Measurements from ENCODE around the gene WDR3.

DNA sequence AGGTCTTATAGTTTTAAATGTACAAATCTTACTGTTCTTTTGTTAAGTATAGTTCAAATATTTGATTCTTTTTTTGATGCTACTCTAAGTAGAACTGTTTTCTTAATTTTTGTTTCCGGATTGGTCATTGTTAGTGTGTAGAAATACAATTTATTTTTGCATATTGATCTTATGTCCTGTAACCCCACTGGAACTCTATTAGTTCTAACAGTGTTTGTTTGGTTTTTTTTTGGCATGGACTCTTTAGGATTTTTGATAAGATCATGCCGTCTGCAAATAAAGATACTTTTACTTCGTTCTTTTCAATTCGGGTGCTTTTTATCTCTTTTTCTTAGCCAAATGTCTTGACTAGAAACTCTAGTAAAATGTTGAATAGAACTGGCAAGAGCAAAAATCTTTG is 26.6 kb upstream of the WDR3 start:
- no peak for TF ChIP-seq CTCF (conservative IDR thresholded peaks at IDR 0.05; ENCODE audit: low read depth in 2 of 2)
- TF ChIP-seq EZH2 (IDR thresholded peaks at IDR 0.05; ENCODE audit: low read depth, unreplicated experiment): no peak

All from GM23338 (cell line).